H7 (cell line): ENCODE results near the gene MTSS2. TPM values are rescaled to one million over a fixed set of nuclear protein-coding genes. Genes with fewer than 3 reads are reported as not detected.

ENCODE experiments used
- DNase-seq: peaks from one replicate; pipeline ENCODE4 v3.0.0; 2012
- H3K27me3 ChIP-seq: 2 replicates; pipeline ENCODE4 v1.6.0; 2011; ENCODE audit warnings: mild to moderate bottlenecking, low read length; ENCODE audit not compliant: control insufficient read depth, insufficient read depth
- H3K36me3 ChIP-seq: replicated peaks from 2 replicates; pipeline ENCODE4 v1.5.1; 2011; ENCODE audit warnings: low read length; ENCODE audit not compliant: control insufficient read depth, insufficient read depth
- H3K4me3 ChIP-seq: 2 replicates; pipeline ENCODE4 v1.5.1; 2011; ENCODE audit warnings: low read depth, mild to moderate bottlenecking, control low read depth, low read length, moderate library complexity; ENCODE audit not compliant: insufficient read depth
- total RNA-seq: library from RNA; depleted of rRNA; stranded (reverse); fragments of >200 nt; shearing (Covaris generic); gene quantifications from 2 replicates; pipeline ENCODE4 v1.2.3, GENCODE V29; 2014; rRNA removed

The MTSS2 gene
- total RNA-seq, 1 experiment from 2014 or later = 44.8 TPM

- Histone ChIP-seq H3K4me3 (no peak overlapping the region), H3K36me3 (no peaks in the 10 kb centered on the region), H3K27me3 (no peaks in the 10 kb centered on the region)
- no peak for DNase-seq
Measured at GRCh38 chr16:70638814-70639792, 46.8 kb downstream of the MTSS2 start.

Other genes with a start within 250 kb of the MTSS2 start
- 62.7 and 64.1 TPM in 2 replicates for gene ST3GAL2, start 247.0 kb downstream of the MTSS2 start, total RNA-seq
- gene FCSK, start 231.5 kb downstream of the MTSS2 start, total RNA-seq = 11.2 and 13.7 TPM in 2 replicates
- 78.7 and 98.2 TPM in 2 replicates for gene COG4, start 162.5 kb downstream of the MTSS2 start, total RNA-seq
- 222 and 313 TPM in 2 replicates for gene SF3B3, start 162.2 kb downstream of the MTSS2 start, total RNA-seq
- gene IL34, start 39.5 kb downstream of the MTSS2 start, total RNA-seq = 8.5 and 8.8 TPM in 2 replicates
- 74.3 and 83.0 TPM in 2 replicates for gene VAC14, start 115.1 kb upstream of the MTSS2 start, total RNA-seq